ENCODE data around the gene DNAH6.
"Not testable (repeated sequence)": the region's sequence is repeated elsewhere in the genome, so short reads cannot be mapped to it uniquely, and the experiment has no call there.

Gene DNAH6, protein sequence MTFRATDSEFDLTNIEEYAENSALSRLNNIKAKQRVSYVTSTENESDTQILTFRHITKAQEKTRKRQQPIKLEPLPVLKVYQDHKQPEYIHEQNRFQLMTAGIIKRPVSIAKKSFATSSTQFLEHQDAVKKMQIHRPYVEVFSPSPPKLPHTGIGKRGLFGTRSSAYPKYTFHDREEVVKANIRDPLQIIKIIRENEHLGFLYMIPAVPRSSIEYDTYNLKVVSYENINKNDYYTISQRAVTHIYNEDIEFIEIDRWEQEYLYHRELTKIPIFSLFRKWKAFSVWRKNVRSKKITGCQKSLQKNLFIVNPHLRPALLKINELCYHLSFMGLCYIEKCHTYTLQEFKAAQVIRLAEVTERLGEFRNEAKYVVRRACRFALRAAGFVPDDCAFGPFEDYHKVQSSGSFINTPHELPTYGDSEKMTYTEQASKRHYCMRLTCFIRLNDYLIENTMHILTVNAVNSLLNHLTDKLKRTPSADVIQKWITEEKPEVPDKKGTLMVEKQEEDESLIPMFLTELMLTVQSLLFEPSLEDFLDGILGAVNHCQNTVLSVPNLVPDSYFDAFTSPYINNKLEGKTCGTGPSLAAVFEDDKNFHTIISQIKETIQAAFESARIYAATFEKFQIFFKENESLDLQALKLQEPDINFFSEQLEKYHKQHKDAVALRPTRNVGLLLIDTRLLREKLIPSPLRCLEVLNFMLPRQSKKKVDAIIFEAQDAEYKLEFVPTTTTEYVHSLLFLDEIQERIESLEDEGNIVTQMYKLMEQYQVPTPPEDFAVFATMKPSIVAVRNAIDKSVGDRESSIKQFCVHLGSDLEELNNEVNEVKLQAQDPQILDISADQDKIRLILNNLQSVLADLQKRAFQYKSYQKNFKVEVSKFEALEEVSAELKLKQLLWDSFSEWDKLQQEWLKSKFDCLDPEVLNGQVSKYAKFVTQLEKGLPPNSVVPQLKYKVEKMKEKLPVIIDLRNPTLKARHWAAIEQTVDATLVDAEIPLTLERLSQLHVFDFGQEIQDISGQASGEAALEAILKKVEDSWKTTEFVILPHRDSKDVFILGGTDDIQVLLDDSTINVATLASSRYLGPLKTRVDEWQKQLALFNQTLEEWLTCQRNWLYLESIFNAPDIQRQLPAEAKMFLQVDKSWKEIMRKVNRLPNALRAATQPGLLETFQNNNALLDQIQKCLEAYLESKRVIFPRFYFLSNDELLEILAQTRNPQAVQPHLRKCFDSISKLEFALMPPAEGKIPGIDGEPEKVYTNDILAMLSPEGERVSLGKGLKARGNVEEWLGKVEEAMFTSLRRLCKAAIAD (N-terminal part only)

DNA sequence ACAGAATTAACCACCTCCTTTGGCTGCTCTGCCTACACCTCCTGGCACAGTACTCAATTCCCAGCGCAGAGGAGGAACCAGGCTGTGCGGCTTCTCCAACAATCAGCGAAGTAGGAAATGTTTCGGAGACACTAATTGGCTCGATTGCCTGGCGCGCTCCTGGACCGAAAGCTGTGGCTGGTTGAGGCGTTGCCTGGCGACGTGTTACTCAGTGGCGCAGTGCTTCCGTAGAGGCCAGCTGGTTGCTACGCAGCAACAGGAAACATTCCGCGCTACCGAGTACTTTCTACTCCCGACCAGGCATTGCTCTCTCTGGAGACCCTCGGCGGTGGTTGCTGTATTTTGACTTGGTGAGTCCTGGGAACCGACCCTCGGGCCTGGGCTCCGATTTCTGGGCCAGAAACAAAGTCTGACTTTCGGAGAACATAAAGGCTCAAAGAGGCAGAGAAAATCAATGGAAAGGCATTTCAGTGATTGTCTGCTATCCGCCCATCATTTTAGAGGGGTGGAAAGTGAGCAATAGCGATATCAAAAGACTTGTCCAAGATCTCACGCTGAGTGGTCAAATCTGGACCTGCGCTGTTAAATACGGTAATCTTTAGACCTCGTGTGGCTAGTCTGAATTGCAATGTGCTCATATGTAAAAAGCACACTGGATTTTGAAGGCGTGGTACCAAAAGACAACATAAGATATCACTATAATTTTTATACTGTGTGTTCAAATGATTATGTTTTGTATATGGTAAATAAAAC is at the start of gene DNAH6:
TSS of gene DNAH6 (plus strand) at position 265 of the 753 bp plus-strand sequence. CDS start 1,329 bp downstream, outside the sequence.
- peak within 1 kb of the TSS; percentile 44 for H3K27ac ChIP-seq
- no peak for TF ChIP-seq ZFX (IDR thresholded peaks at IDR 0.05; ENCODE audit: borderline replicate concordance)
- TF ChIP-seq, protein P1, sequence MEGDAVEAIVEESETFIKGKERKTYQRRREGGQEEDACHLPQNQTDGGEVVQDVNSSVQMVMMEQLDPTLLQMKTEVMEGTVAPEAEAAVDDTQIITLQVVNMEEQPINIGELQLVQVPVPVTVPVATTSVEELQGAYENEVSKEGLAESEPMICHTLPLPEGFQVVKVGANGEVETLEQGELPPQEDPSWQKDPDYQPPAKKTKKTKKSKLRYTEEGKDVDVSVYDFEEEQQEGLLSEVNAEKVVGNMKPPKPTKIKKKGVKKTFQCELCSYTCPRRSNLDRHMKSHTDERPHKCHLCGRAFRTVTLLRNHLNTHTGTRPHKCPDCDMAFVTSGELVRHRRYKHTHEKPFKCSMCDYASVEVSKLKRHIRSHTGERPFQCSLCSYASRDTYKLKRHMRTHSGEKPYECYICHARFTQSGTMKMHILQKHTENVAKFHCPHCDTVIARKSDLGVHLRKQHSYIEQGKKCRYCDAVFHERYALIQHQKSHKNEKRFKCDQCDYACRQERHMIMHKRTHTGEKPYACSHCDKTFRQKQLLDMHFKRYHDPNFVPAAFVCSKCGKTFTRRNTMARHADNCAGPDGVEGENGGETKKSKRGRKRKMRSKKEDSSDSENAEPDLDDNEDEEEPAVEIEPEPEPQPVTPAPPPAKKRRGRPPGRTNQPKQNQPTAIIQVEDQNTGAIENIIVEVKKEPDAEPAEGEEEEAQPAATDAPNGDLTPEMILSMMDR (IDR thresholded peaks at IDR 0.05): no peak

DNA sequence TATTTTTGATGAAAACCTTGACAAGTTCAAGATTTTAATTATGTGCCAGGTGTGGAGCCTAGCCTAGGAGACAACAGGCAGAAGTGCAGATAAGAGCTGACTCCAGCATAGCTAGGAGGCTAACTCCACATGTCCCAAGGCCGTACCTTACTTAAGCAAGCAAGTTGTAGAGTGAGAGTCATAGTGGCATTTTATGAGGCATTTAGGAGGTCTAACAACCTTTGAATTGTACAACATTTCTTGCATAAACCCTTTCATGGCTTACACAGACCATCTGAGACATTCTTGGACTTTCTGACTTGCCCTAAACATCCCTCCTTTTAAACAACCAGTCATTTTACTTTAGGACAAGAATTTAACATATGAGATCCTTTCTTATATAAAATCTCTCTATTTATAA is 48.9 kb upstream of the DNAH6 start:
- TF ChIP-seq ZFX (IDR thresholded peaks at IDR 0.05; ENCODE audit: borderline replicate concordance): no peak
- TF ChIP-seq, protein P1 (IDR thresholded peaks at IDR 0.05): no peak
- H3K27ac ChIP-seq: no peak overlapping the region

DNA sequence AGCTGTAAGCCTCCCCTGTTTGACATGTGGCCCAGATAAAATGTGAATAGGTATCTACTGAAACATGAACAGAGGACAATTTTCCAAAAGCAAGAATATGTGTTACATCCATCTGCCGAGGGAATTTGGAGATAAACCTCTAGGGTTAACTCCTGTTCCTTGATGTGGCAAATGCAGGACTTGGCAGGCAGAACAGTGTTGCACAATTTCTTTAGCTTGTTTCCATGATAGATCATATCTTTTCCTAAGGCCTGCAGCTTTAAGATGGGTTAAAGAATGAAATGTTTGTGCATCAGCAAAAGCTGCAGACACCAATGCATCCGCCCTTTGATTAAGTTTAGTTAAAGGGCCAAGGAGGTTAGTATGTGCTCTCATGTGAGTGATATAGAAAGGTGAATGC is 43.9 kb upstream of the DNAH6 start:
- not testable (repeated sequence) for H3K27ac ChIP-seq

DNA sequence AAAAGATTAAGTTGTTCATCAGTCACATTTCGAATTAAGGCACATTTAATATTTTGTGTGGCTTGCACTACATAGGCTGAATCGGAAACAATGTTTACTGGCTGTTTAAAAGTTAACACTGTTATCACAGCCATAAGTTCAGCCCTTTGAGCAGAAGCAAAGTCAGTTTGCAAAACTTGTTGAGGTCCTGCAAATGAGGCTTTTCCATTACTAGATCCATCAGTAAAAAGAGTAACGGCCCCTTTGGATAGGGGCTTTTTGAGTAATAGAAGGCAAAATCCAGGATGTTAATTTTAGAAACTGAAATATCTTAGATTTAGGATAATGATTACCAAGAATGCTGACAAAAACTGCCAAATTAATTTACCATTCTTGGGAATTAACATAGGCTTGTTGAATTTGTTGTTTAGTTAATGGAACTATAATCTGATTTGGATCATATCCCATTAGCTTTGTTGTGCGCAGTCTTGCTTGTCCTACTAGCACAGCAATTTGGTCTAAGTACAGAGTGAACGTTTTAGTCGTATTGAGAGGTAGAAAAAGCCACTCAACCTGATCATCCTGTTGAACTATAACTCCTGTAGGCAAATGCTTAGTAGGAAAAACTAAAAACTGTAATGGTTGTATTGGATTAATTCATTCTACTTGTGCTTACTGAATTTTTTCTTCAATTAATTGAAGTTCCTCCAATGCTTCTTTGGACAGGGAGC is 43.3 kb upstream of the DNAH6 start:
- no peak for TF ChIP-seq ZFX (IDR thresholded peaks at IDR 0.05; ENCODE audit: borderline replicate concordance)
- TF ChIP-seq, protein P1 (IDR thresholded peaks at IDR 0.05): no peak
- H3K27ac ChIP-seq: no peak overlapping the region

DNA sequence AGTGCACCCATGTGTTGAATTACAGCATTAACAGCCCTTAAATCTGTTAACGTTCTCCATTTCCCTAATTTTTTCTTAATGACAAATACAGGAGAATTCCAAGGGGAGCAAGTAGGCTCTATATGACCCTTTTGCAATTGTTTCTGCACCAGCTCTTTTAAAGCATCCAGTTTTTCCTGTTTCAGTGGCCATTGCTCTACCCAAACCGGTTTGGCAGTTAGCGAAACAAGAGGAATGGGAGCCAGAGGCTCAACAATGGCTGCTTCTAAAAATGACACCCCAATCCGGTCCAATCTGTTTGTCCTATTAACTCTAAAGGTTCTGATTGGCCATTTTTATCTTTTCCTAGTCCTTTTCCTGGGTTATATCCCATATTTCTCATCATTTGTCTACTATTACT is 42.1 kb upstream of the DNAH6 start:
- no peak overlapping the region for H3K27ac ChIP-seq
- no peak for TF ChIP-seq ZFX (IDR thresholded peaks at IDR 0.05; ENCODE audit: borderline replicate concordance)
- TF ChIP-seq, protein P1 (IDR thresholded peaks at IDR 0.05): no peak

DNA sequence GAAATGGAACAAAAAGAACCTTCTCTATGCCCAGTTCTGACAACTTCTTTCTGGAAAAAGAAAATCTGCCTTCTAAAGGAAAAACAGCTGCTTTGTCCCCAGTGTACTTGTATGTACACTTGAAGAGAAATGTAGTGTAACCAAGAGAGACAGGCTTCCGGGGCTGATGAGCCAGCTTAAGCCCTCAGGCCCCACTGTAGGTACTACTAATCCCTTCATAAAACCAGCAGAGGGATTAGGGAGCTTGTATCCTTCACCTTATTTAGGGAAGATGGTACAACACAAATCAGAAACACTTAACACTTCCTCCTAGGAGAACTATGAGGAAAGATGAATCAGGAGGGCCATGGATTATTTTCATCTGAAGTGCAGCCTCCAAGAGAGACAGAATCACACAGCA is 38.4 kb upstream of the DNAH6 start:
- no peak overlapping the region for H3K27ac ChIP-seq
- no peak for TF ChIP-seq ZFX (IDR thresholded peaks at IDR 0.05; ENCODE audit: borderline replicate concordance)
- TF ChIP-seq, protein P1 (IDR thresholded peaks at IDR 0.05): no peak

Data from 22Rv1 (cell line).